Spleen (tissue), 11 donors: ENCODE results near the gene HK2. TPM values are rescaled to one million over a fixed set of nuclear protein-coding genes. Genes with fewer than 3 reads are reported as not detected.

ENCODE experiments used
- DNase-seq: peaks from one replicate; pipeline ENCODE4 v3.0.0-alpha.2; 2020
- H3K27ac ChIP-seq, 8 donors: fragments of 200-600 bp; sonication (generic) in 7 of 8; 1 replicate in 4 of 8; 2 replicates in 4 of 8; pipeline versions ENCODE4 v1.5.0 to v1.8.0; 2016 to 2021; ENCODE audit warnings: inconsistent platforms in 4 of 8, mild to moderate bottlenecking in 4 of 8, moderate library complexity in 1 of 8
- H3K27me3 ChIP-seq, 7 donors: fragments of 200-600 bp; sonication (generic) in 6 of 7; replicated peaks in 1 of 7; 1 replicate in 4 of 7; 2 replicates in 3 of 7; pipeline versions ENCODE4 v1.5.0 to v1.8.0; 2016 to 2021; ENCODE audit warnings: inconsistent platforms in 3 of 7, mild to moderate bottlenecking in 1 of 7
- H3K36me3 ChIP-seq, 6 donors: fragments of 200-600 bp; sonication (generic) in 5 of 6; 1 replicate in 4 of 6; 2 replicates in 2 of 6; pipeline versions ENCODE4 v1.5.0 to v1.8.0; 2016 to 2021; ENCODE audit warnings: inconsistent platforms in 2 of 6
- H3K4me1 ChIP-seq, 6 donors: fragments of 200-600 bp; sonication (generic) in 5 of 6; 1 replicate in 3 of 6; 2 replicates in 3 of 6; pipeline versions ENCODE4 v1.5.0 to v1.8.0; 2016 to 2021; ENCODE audit warnings: inconsistent platforms in 3 of 6
- H3K4me3 ChIP-seq, 8 donors: fragments of 200-600 bp; sonication (generic) in 7 of 8; 1 replicate in 4 of 8; 2 replicates in 4 of 8; pipeline versions ENCODE4 v1.5.0 to v1.8.0; 2016 to 2021; ENCODE audit warnings: inconsistent platforms in 4 of 8, mild to moderate bottlenecking in 4 of 8, moderate library complexity in 2 of 8
- H3K9me3 ChIP-seq, 8 donors: fragments of 200-600 bp; sonication (generic) in 7 of 8; 1 replicate in 4 of 8; 2 replicates in 4 of 8; pipeline versions ENCODE4 v1.5.0 to v1.8.0; 2016 to 2021; ENCODE audit warnings: inconsistent platforms in 4 of 8
- POLR2A ChIP-seq, 3 donors: fragments of 450-650 bp; IDR thresholded peaks; one replicate each; pipeline ENCODE4 v1.5.1; 2017; ENCODE audit warnings: antibody characterized with exemption in 3 of 3, mild to moderate bottlenecking in 1 of 3
- POLR2AphosphoS5 ChIP-seq, 3 donors: sonication (generic); formaldehyde crosslinking; IDR thresholded peaks; one replicate each; pipeline ENCODE4 v1.5.1; 2017; ENCODE audit warnings: antibody characterized with exemption in 3 of 3
- WGBS, 5 donors: extraction: QIAGEN DNeasy Blood & Tissue Kit in 3 of 5; methylation state at CpG; one replicate each; pipeline versions ENCODE4 v1.1.5 to v1.1.7; 2013 to 2018; 5-methylcytosine and 5-hydroxymethylcytosine counted together
- intact Hi-C: fragments of 100-400 bp; cut with DNase I; formaldehyde crosslinking; loops from one replicate; pipeline ENCODE4 v1.15.0; 2023; ENCODE audit warnings: low total_unique reads
- polyA plus RNA-seq, 3 donors: library from polyadenylated mRNA; stranded (reverse); fragments of 200-250 nt; gene quantifications; one replicate each; pipeline ENCODE4 v1.2.1, GENCODE V29; 2013
- total RNA-seq, 7 donors: library from RNA; depleted of rRNA in 3 of 7; stranded (reverse); fragments of >200 nt in 3 of 7; fragmentation: NEBNext Ultra II Directional in 4 of 7; extraction: Animal tissue kit (Norgen Biotek cat#: 25700) in 4 of 7; gene quantifications; one replicate each; pipeline versions ENCODE4 v1.1.0 to v1.2.1, GENCODE V29; 2016 to 2021
- TF ChIP-seq, protein P1 (sequence below), 11 experiments: fragments of 200-600 bp in 7 of 11; fragments of 450-650 bp in 4 of 11; sonication (generic) in 4 of 11; IDR thresholded peaks in 8 of 11; conservative IDR thresholded peaks in 3 of 11; 1 replicate in 7 of 11; 2 replicates in 4 of 11; pipeline versions ENCODE4 v1.4.0 to v1.8.0; 2016 to 2021; ENCODE audit warnings: antibody characterized with exemption in 11 of 11, inconsistent platforms in 4 of 11, mild to moderate bottlenecking in 1 of 11
- donor health status: healthy with polysubstance abuse.
- donor health status: DM: no; HTN: no; CAD: no; lungs with moderate emphysema.
- donor health status: DM: no; HTN: no; CAD: no.
- donor health status: Bipolar disorder and iron deficiency.
- donor health status: healthy.
- donor health status: DM: no; HTN: no; CAD: no.
- donor health status: DM: yes; HTN: yes; CAD: no.

HK2 gene
- total and polyA plus RNA-seq, 10 donors: 4.8 to 67.8 (median 16.1) TPM

DNA sequence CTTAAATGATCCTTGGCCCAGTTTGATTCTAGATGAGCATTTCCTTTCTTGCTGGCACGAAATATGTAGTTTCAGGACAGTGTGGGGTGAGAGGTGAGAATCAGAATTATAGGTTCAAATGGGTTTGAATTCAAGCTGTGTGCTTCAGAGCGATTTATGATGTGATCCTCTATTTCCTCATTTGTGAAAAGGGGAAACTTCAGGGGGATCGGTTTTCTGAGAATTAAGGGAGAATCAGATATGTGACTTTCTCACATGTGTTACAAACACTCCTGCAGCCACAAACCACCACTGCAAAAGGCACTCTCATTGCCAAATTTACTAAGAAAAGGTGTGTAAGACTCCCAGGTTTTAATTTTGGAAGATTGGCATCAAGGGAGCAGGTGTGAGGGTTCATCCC is 24.4 kb downstream of the HK2 start:
- Histone ChIP-seq H3K9me3 (no peaks in the 10 kb centered on the region), H3K4me1 (peaks cover 0 to 29% (median 4%) of the 10 kb centered on the region in 6 donors), H3K27ac (no peak overlapping the region), H3K27me3 (no peaks in the 10 kb centered on the region), H3K4me3 (no peak overlapping the region), H3K36me3 (peaks cover 0 to 34% (median 7%) of the 10 kb centered on the region in 6 donors)
- intact Hi-C loops: no loop called here
- no peak for DNase-seq
- WGBS, 5 donors: 34 to 44% (median 39%) methylated on average over 3 of the region's 3 CpGs
- TF ChIP-seq POLR2A (IDR thresholded peaks at IDR 0.05) (no peak), POLR2AphosphoS5 (IDR thresholded peaks at IDR 0.05) (no peak)
- TF ChIP-seq, protein P1, sequence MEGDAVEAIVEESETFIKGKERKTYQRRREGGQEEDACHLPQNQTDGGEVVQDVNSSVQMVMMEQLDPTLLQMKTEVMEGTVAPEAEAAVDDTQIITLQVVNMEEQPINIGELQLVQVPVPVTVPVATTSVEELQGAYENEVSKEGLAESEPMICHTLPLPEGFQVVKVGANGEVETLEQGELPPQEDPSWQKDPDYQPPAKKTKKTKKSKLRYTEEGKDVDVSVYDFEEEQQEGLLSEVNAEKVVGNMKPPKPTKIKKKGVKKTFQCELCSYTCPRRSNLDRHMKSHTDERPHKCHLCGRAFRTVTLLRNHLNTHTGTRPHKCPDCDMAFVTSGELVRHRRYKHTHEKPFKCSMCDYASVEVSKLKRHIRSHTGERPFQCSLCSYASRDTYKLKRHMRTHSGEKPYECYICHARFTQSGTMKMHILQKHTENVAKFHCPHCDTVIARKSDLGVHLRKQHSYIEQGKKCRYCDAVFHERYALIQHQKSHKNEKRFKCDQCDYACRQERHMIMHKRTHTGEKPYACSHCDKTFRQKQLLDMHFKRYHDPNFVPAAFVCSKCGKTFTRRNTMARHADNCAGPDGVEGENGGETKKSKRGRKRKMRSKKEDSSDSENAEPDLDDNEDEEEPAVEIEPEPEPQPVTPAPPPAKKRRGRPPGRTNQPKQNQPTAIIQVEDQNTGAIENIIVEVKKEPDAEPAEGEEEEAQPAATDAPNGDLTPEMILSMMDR (IDR thresholded peaks at IDR 0.05 in 8 of 11, conservative IDR thresholded peaks at IDR 0.05 in 3 of 11): no peak

DNA sequence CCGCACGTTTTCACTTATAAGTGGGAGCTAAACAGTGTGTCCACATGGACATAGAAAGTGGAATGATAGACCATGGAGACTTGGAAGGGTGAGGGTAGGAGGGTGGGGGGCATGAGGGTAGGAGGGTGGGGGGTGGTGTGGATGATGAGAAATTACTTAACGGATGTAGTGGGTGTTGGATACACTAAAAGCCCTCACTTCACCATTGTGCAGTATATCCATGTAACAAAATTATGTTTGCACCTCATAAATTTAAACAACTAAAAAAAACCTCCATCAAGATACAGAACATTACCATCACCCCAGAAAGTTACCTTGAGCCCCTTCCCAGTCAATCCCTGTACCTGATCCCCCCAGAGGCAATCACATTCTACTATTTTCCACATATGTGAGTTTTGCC is 26.2 kb downstream of the HK2 start:
- 89 to 99% (median 97%) methylated on average over 3 of the region's 3 CpGs for WGBS, 5 donors
- peaks cover 0 to 47% (median 6%) of the 10 kb centered on the region in 6 donors for H3K4me1 ChIP-seq

DNA sequence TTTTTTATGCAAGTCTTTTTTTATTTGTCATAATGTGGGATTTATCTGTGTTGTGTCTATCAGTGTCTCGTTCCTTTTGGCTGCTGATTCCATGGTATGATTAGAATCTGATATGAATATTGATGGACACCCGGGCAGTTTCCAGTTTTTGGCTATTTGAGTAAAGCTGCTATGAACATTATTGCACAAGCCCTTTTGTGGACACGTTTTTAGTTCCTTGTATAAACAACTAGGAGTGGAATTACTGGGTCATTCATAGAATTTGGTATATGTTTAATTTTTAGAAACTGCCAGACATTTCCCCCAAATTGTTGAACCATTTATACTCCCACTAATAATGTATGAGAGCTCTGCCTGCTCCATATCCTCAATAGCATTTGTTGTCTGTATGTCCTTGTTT is 26.6 kb downstream of the HK2 start:
- DNase-seq: no peak
- no peaks in the 10 kb centered on the region for H3K27me3 ChIP-seq
- peaks cover 0 to 51% (median 6%) of the 10 kb centered on the region in 6 donors for H3K4me1 ChIP-seq
- intact Hi-C loops: no loop called here
- no peak overlapping the region for H3K4me3 ChIP-seq
- H3K36me3 ChIP-seq: peaks cover 0 to 20% (median 3%) of the 10 kb centered on the region in 6 donors
- WGBS, 5 donors: 58 to 81% (median 75%) methylated on average over 3 of the region's 3 CpGs
- no peaks in the 10 kb centered on the region for H3K9me3 ChIP-seq
- H3K27ac ChIP-seq: no peak overlapping the region
- TF ChIP-seq POLR2A (IDR thresholded peaks at IDR 0.05) (no peak), POLR2AphosphoS5 (IDR thresholded peaks at IDR 0.05) (no peak)
- TF ChIP-seq, protein P1 (IDR thresholded peaks at IDR 0.05 in 8 of 11, conservative IDR thresholded peaks at IDR 0.05 in 3 of 11): no peak

More for the DNA sequence above, 26.2 kb downstream of the HK2 start:
- Histone ChIP-seq H3K27me3 (no peaks in the 10 kb centered on the region), H3K27ac (no peak overlapping the region), H3K9me3 (no peaks in the 10 kb centered on the region), H3K36me3 (peaks cover 0 to 24% (median 4%) of the 10 kb centered on the region in 6 donors), H3K4me3 (no peak overlapping the region)
- TF ChIP-seq POLR2AphosphoS5 (IDR thresholded peaks at IDR 0.05) (no peak), POLR2A (IDR thresholded peaks at IDR 0.05) (no peak)
- TF ChIP-seq, protein P1 (IDR thresholded peaks at IDR 0.05 in 8 of 11, conservative IDR thresholded peaks at IDR 0.05 in 3 of 11): no peak
- intact Hi-C loops: no loop called here
- DNase-seq: no peak

- H3K36me3 ChIP-seq: peaks cover 0 to 10% (median 3%) of the 10 kb centered on the region in 6 donors
- intact Hi-C loops: no loop called here
- no peaks in the 10 kb centered on the region for H3K9me3 ChIP-seq
- no peak for DNase-seq
- TF ChIP-seq, protein P1 (IDR thresholded peaks at IDR 0.05 in 8 of 11, conservative IDR thresholded peaks at IDR 0.05 in 3 of 11): no peak
- TF ChIP-seq POLR2AphosphoS5 (IDR thresholded peaks at IDR 0.05) (no peak), POLR2A (IDR thresholded peaks at IDR 0.05) (no peak)
- WGBS, 5 donors: 89 to 95% (median 92%) methylated on average over 5 of the region's 5 CpGs
- peaks cover 0 to 60% (median 10%) of the 10 kb centered on the region in 6 donors for H3K4me1 ChIP-seq
- H3K27me3 ChIP-seq: no peaks in the 10 kb centered on the region
- no peak overlapping the region for H3K27ac ChIP-seq
- H3K4me3 ChIP-seq: no peak overlapping the region
Measured at GRCh38 chr2:74861531-74861930, 27.6 kb downstream of the HK2 start.
